NCI-H1436 (cell line): ENCODE results near the gene CHMP1A.

Source experiments
- DNase-seq: peaks from one replicate; lab custom pipeline; 2025; lab: John Stamatoyannopoulos, UW

CHMP1A gene

GRCh38 chr16:89623511-89624261, 33.8 kb downstream of the CHMP1A start:
- no peak for DNase-seq

GRCh38 chr16:89621698-89622409, 35.7 kb downstream of the CHMP1A start:
- no peak for DNase-seq

- no peak for DNase-seq
These were observed 36.3 kb downstream of the CHMP1A start for GRCh38 chr16:89621136-89621697.

- no peak for DNase-seq
These were observed 37.1 kb downstream of the CHMP1A start for GRCh38 chr16:89620406-89620841.

GRCh38 chr16:89619840-89620239, 37.7 kb downstream of the CHMP1A start:
- no peak for DNase-seq

GRCh38 chr16:89618109-89618998, 39.2 kb downstream of the CHMP1A start:
- no peak for DNase-seq

GRCh38 chr16:89617036-89617435, 40.5 kb downstream of the CHMP1A start:
- no peak for DNase-seq

GRCh38 chr16:89616623-89617022, 40.9 kb downstream of the CHMP1A start:
- DNase-seq = no peak

GRCh38 chr16:89615596-89616090, 41.9 kb downstream of the CHMP1A start:
- no peak for DNase-seq

GRCh38 chr16:89615176-89615575, 42.3 kb downstream of the CHMP1A start:
- DNase-seq = no peak

- DNase-seq = no peak
These were observed 43.5 kb downstream of the CHMP1A start for GRCh38 chr16:89613954-89614459.

GRCh38 chr16:89613231-89613953, 44.1 kb downstream of the CHMP1A start, which contains the start of gene DPEP1:
Gene DPEP1, plus strand, starts transcription at chr16:89613642. Its CDS starts 16,769 bp downstream, at chr16:89630411.
- no peak for DNase-seq

GRCh38 chr16:89612415-89613166, 44.9 kb downstream of the CHMP1A start:
- DNase-seq = no peak

- DNase-seq = no peak
These were observed 47.4 kb downstream of the CHMP1A start for GRCh38 chr16:89610108-89610453.

GRCh38 chr16:89607937-89608740, 49.4 kb downstream of the CHMP1A start:
- DNase-seq = no peak

- no peak for DNase-seq
These were observed 50.1 kb downstream of the CHMP1A start for GRCh38 chr16:89607453-89607852.

- DNase-seq = no peak
These were observed 51.5 kb downstream of the CHMP1A start for GRCh38 chr16:89606006-89606405.

- no peak for DNase-seq
These were observed 52.1 kb downstream of the CHMP1A start for GRCh38 chr16:89605186-89605970.

- DNase-seq = no peak
These were observed 52.7 kb downstream of the CHMP1A start for GRCh38 chr16:89604764-89605163.
